GM23338 (cell line): ENCODE results near the gene PBLD. TPM values are rescaled to one million over a fixed set of nuclear protein-coding genes. Genes with fewer than 3 reads are reported as not detected.

Experiments
- ATAC-seq: fragments of 200-7000 bp; cut with Tn5 transposase; 3 replicates; pipeline ENCODE4 v1.9.1; 2020
- DNase-seq: peaks from one replicate; pipeline ENCODE4 v3.0.0-alpha.2; 2015; ENCODE audit warnings: low spot score
- H2AFZ ChIP-seq: fragments of 200-600 bp; sonication (generic); 2 replicates; pipeline ENCODE4 v1.8.0; 2016; ENCODE audit warnings: antibody characterized with exemption, mild to moderate bottlenecking, moderate library complexity
- H3F3A ChIP-seq: fragments of 200-600 bp; sonication (generic); replicated peaks from 2 replicates; pipeline ENCODE4 v1.8.0; 2017; ENCODE audit warnings: antibody characterized with exemption, mixed run types, low read depth
- H3K27ac ChIP-seq: fragments of 200-600 bp; sonication (generic); 2 replicates; pipeline ENCODE4 v1.6.1; 2016; ENCODE audit warnings: low read depth
- H3K27me3 ChIP-seq: fragments of 200-600 bp; sonication (generic); 2 replicates; pipeline ENCODE4 v1.8.0; 2016; ENCODE audit warnings: mild to moderate bottlenecking, mixed run types, moderate library complexity; ENCODE audit not compliant: insufficient read depth
- H3K36me3 ChIP-seq: fragments of 200-600 bp; sonication (generic); 2 replicates; pipeline ENCODE4 v1.8.0; 2016; ENCODE audit warnings: mild to moderate bottlenecking; ENCODE audit not compliant: insufficient read depth
- H3K4me1 ChIP-seq: fragments of 200-600 bp; sonication (generic); 2 replicates; pipeline ENCODE4 v1.8.0; 2016; ENCODE audit warnings: mild to moderate bottlenecking, moderate library complexity; ENCODE audit not compliant: insufficient read depth
- H3K4me2 ChIP-seq: fragments of 200-600 bp; sonication (generic); 2 replicates; pipeline ENCODE4 v1.7.1; 2017; ENCODE audit warnings: mixed run types
- H3K4me3 ChIP-seq: fragments of 200-600 bp; sonication (generic); 2 replicates; pipeline ENCODE4 v1.6.1; 2016; ENCODE audit warnings: mixed run types
- H3K79me2 ChIP-seq: fragments of 200-600 bp; sonication (generic); replicated peaks from 2 replicates; pipeline ENCODE4 v1.8.0; 2017; ENCODE audit warnings: mild to moderate bottlenecking; ENCODE audit not compliant: insufficient read depth
- H3K9me2 ChIP-seq: fragments of 200-600 bp; sonication (generic); 2 replicates; pipeline ENCODE4 v1.8.0; 2017; ENCODE audit not compliant: insufficient read depth
- H4K20me1 ChIP-seq: fragments of 200-600 bp; sonication (generic); replicated peaks from 2 replicates; pipeline ENCODE4 v1.8.0; 2017; ENCODE audit warnings: mild to moderate bottlenecking; ENCODE audit not compliant: insufficient read depth
- H3K27ac Mint-ChIP-seq: 2 replicates; pipeline ENCODE4 v1.8.0; 2020; ENCODE audit warnings: inconsistent platforms, mild to moderate bottlenecking, moderate library complexity, mixed read lengths
- H3K27me3 Mint-ChIP-seq: 3 replicates; pipeline ENCODE4 v1.8.0; 2022; ENCODE audit warnings: low read depth, mild to moderate bottlenecking, moderate library complexity, mixed read lengths, inconsistent platforms; ENCODE audit not compliant: insufficient read depth, poor library complexity
- H3K36me3 Mint-ChIP-seq: 3 replicates; pipeline ENCODE4 v1.8.0; 2021; ENCODE audit warnings: low read depth, mild to moderate bottlenecking, inconsistent platforms, moderate library complexity, mixed read lengths
- H3K4me1 Mint-ChIP-seq: 3 replicates; pipeline ENCODE4 v1.8.0; 2020; ENCODE audit warnings: mild to moderate bottlenecking, inconsistent platforms, mixed read lengths
- H3K4me3 Mint-ChIP-seq: 3 replicates; pipeline ENCODE4 v1.8.0; 2021; ENCODE audit warnings: moderate library complexity, mild to moderate bottlenecking, inconsistent platforms, mixed read lengths
- H3K9me3 Mint-ChIP-seq: 3 replicates; pipeline ENCODE4 v1.8.0; 2020; ENCODE audit warnings: moderate library complexity, mild to moderate bottlenecking, inconsistent platforms, mixed read lengths
- EZH2 ChIP-seq: fragments of 200-600 bp; sonication (generic); IDR thresholded peaks from one replicate; pipeline ENCODE4 v1.8.0; 2017; ENCODE audit warnings: antibody characterized with exemption, mild to moderate bottlenecking, low read depth; ENCODE audit not compliant: unreplicated experiment
- EZH2phosphoT487 ChIP-seq: fragments of 200-600 bp; sonication (generic); IDR thresholded peaks from one replicate; pipeline ENCODE4 v1.8.1; 2018; ENCODE audit warnings: antibody characterized with exemption; ENCODE audit not compliant: unreplicated experiment
- JUNB ChIP-seq: IDR thresholded peaks from one replicate; pipeline ENCODE4 v1.6.1; 2016; ENCODE audit warnings: antibody characterized with exemption; ENCODE audit not compliant: unreplicated experiment
- NANOG ChIP-seq: IDR thresholded peaks from 2 replicates; pipeline ENCODE4 v1.6.1; 2016; ENCODE audit warnings: antibody characterized with exemption, borderline replicate concordance
- POLR2AphosphoS5 ChIP-seq: IDR thresholded peaks from 2 replicates; pipeline ENCODE4 v1.6.1; 2016; ENCODE audit warnings: antibody characterized with exemption, low read depth
- ZNF114 ChIP-seq: fragments of 250-450 bp; sonication (Bioruptor Pico); IDR thresholded peaks from 2 replicates; pipeline ENCODE4 v1.5.0; 2020; ENCODE audit warnings: mild to moderate bottlenecking, moderate library complexity
- ZNF331 ChIP-seq: fragments of 250-450 bp; sonication (Bioruptor Pico); IDR thresholded peaks from 2 replicates; pipeline ENCODE4 v1.5.0; 2020; ENCODE audit warnings: low read depth, mild to moderate bottlenecking, moderate library complexity
- ZNF462 ChIP-seq: fragments of 250-450 bp; sonication (Bioruptor Pico); IDR thresholded peaks from 2 replicates; pipeline ENCODE4 v1.5.0; 2020; ENCODE audit warnings: mild to moderate bottlenecking, moderate library complexity
- polyA plus RNA-seq: library from polyadenylated mRNA; unstranded; fragments of >200 nt; fragmentation: Nextera tagmentation; extraction: Ambion mirVana; gene quantifications from 2 replicates; pipeline ENCODE4 v1.2.1, GENCODE V29; 2016
- total RNA-seq: library from RNA; depleted of rRNA; stranded (reverse); fragments of >200 nt; shearing (Covaris generic); gene quantifications from 2 replicates; pipeline ENCODE4 v1.2.3, GENCODE V29; 2014
- TF ChIP-seq, protein P1 (sequence below): IDR thresholded peaks from one replicate; pipeline ENCODE4 v1.6.1; 2018; ENCODE audit warnings: antibody characterized with exemption; ENCODE audit not compliant: unreplicated experiment
- TF ChIP-seq, protein P2 (sequence below), 2 experiments: fragments of 200-600 bp in 1 of 2; sonication (generic) in 1 of 2; conservative IDR thresholded peaks; 2 replicates each; pipeline versions ENCODE4 v1.5.1 to v1.6.1; 2016 to 2017; ENCODE audit warnings: antibody characterized with exemption in 2 of 2, low read depth in 2 of 2, mild to moderate bottlenecking in 2 of 2, moderate library complexity in 1 of 2

Gene PBLD
- total and polyA plus RNA-seq, 2 experiments from 2014 or later: 0.90 to 1.5 TPM

- no peak for TF ChIP-seq NANOG
- TF ChIP-seq ZNF114 (CRISPR knock-in tag): no peak
- no peak for TF ChIP-seq POLR2AphosphoS5
- H3K9me2 ChIP-seq: no peaks in the 10 kb centered on the region
- Mint-ChIP-seq H3K27ac (no peak overlapping the region), H3K4me3 (no peak overlapping the region), H3K27me3 (peaks cover 2% of the 10 kb centered on the region), H3K36me3 (no peaks in the 10 kb centered on the region), H3K9me3 (no peaks in the 10 kb centered on the region), H3K4me1 (peaks cover 5% of the 10 kb centered on the region; the same call in 2 of the 3 replicates)
- no peak for DNase-seq
- H3K27me3 ChIP-seq: no peaks in the 10 kb centered on the region
- no peaks in the 10 kb centered on the region for H4K20me1 ChIP-seq
- H3F3A ChIP-seq: no peaks in the 10 kb centered on the region
- ATAC-seq: no peak
- no peak overlapping the region for H3K4me3 ChIP-seq
- H2AFZ ChIP-seq: no peak overlapping the region
- H3K79me2 ChIP-seq: no peaks in the 10 kb centered on the region
- H3K4me2 ChIP-seq: no peak overlapping the region
- H3K36me3 ChIP-seq: no peaks in the 10 kb centered on the region
- H3K4me1 ChIP-seq: peaks cover 8% of the 10 kb centered on the region; the same call in 1 of the 2 replicates
- H3K27ac ChIP-seq: no peak overlapping the region
These were observed 22.2 kb downstream of the PBLD start for GRCh38 chr10:68310531-68310930.

DNA sequence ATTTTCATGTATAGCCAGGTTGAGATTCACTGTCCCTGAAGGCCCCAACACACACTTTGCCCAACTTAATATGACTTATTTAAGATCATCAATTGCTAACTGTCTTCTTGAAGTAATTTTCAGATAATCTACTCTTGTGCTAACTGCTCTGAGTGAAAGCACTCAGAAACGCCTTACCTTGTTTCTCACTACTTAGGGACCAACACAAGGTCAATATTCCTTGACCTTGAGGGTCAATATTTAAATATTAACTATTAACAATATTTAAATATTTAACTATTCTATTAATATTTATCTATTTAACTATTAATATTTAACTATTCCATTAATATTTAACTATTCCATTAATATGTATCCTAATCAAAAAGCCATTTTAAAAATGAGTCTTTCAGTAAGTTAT is 26.9 kb downstream of the PBLD start:
- H3K79me2 ChIP-seq: no peaks in the 10 kb centered on the region
- no peaks in the 10 kb centered on the region for H3K27me3 Mint-ChIP-seq
- TF ChIP-seq EZH2: no peak
- no peak for TF ChIP-seq EZH2phosphoT487
- no peak for TF ChIP-seq ZNF462
- TF ChIP-seq ZNF331 (CRISPR knock-in tag): no peak
- TF ChIP-seq, protein P1, sequence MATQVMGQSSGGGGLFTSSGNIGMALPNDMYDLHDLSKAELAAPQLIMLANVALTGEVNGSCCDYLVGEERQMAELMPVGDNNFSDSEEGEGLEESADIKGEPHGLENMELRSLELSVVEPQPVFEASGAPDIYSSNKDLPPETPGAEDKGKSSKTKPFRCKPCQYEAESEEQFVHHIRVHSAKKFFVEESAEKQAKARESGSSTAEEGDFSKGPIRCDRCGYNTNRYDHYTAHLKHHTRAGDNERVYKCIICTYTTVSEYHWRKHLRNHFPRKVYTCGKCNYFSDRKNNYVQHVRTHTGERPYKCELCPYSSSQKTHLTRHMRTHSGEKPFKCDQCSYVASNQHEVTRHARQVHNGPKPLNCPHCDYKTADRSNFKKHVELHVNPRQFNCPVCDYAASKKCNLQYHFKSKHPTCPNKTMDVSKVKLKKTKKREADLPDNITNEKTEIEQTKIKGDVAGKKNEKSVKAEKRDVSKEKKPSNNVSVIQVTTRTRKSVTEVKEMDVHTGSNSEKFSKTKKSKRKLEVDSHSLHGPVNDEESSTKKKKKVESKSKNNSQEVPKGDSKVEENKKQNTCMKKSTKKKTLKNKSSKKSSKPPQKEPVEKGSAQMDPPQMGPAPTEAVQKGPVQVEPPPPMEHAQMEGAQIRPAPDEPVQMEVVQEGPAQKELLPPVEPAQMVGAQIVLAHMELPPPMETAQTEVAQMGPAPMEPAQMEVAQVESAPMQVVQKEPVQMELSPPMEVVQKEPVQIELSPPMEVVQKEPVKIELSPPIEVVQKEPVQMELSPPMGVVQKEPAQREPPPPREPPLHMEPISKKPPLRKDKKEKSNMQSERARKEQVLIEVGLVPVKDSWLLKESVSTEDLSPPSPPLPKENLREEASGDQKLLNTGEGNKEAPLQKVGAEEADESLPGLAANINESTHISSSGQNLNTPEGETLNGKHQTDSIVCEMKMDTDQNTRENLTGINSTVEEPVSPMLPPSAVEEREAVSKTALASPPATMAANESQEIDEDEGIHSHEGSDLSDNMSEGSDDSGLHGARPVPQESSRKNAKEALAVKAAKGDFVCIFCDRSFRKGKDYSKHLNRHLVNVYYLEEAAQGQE: no peak
- TF ChIP-seq NANOG: no peak
- TF ChIP-seq ZNF114 (CRISPR knock-in tag): no peak
- no peak for TF ChIP-seq JUNB
- TF ChIP-seq, protein P2, sequence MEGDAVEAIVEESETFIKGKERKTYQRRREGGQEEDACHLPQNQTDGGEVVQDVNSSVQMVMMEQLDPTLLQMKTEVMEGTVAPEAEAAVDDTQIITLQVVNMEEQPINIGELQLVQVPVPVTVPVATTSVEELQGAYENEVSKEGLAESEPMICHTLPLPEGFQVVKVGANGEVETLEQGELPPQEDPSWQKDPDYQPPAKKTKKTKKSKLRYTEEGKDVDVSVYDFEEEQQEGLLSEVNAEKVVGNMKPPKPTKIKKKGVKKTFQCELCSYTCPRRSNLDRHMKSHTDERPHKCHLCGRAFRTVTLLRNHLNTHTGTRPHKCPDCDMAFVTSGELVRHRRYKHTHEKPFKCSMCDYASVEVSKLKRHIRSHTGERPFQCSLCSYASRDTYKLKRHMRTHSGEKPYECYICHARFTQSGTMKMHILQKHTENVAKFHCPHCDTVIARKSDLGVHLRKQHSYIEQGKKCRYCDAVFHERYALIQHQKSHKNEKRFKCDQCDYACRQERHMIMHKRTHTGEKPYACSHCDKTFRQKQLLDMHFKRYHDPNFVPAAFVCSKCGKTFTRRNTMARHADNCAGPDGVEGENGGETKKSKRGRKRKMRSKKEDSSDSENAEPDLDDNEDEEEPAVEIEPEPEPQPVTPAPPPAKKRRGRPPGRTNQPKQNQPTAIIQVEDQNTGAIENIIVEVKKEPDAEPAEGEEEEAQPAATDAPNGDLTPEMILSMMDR (conservative IDR thresholded peaks at IDR 0.05; ENCODE audit: low read depth in 2 of 2): no peak
- no peaks in the 10 kb centered on the region for H4K20me1 ChIP-seq
- peaks cover 8% of the 10 kb centered on the region; the same call in 1 of the 2 replicates for H3K4me1 ChIP-seq
- no peak overlapping the region for H3K4me3 ChIP-seq
- ATAC-seq (no peak), DNase-seq (no peak)
- H3K36me3 Mint-ChIP-seq: no peaks in the 10 kb centered on the region
- H3K27me3 ChIP-seq: no peaks in the 10 kb centered on the region
- no peak overlapping the region for H3K27ac ChIP-seq
- H3K4me3 Mint-ChIP-seq: no peak overlapping the region
- H3K4me1 Mint-ChIP-seq: peaks cover 5% of the 10 kb centered on the region; the same call in 2 of the 3 replicates
- H3K9me2 ChIP-seq: no peaks in the 10 kb centered on the region
- no peaks in the 10 kb centered on the region for H3F3A ChIP-seq
- no peaks in the 10 kb centered on the region for H3K9me3 Mint-ChIP-seq
- no peak overlapping the region for H3K27ac Mint-ChIP-seq
- no peaks in the 10 kb centered on the region for H3K36me3 ChIP-seq
- H2AFZ ChIP-seq: no peak overlapping the region
- H3K4me2 ChIP-seq: no peak overlapping the region
